NCI-H2171 treated with DMSO at 0.1 percent for 48 hours (cell line): ENCODE measurements around the gene PRR23C.
"Not testable (repeated sequence)": the region's sequence is repeated elsewhere in the genome, so short reads cannot be mapped to it uniquely, and the experiment has no call there.

ENCODE experiments used
- DNase-seq: peaks from one replicate; lab custom pipeline; 2025; lab: John Stamatoyannopoulos, UW

PRR23C gene

DNA sequence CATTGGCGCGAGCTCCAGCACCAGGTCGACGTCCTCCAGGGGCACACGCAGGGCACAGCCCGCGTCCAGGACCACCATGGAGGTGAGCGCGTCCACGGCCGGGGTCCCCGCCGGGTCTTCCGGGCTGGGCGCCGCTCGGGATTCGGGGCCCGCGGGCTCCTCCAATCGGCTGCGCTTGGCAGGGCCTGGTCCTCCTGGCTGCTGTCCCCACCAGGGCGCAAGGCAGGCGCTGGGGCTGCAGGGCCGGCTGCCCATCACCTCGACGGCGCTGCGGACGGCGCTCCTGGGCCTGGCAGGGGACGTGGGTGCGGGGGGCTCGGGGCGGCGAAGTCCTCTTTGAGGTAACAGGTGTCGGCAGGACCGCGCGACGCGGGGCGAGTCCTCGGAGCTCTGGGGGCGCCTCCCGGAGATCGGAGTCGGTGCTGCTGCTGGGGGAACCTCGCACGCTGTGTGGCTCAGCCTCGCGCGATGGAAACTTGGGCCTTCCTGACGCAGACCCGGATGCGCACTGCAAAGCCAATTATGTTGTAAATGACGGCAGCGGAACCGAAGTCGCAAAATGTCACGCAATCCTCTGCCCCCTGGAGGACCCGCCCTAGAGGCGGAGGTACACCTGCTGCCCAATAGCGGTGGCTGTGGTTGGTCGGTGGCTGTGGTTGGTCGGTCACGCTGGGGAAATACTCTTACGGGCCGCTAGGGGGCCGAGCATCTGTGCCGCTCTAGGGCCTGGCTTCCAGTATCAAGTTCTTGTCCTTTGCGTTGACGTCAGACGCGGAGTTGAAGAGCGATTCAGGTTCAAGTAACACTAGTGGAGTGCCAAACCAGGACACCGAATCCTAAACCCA lies at the start of gene PRR23C:
PRR23C (minus strand) TSS at position 527 of the 845 bp plus-strand sequence; CDS start at position 255, 272 bp downstream.
- DNase-seq = no peak

DNA sequence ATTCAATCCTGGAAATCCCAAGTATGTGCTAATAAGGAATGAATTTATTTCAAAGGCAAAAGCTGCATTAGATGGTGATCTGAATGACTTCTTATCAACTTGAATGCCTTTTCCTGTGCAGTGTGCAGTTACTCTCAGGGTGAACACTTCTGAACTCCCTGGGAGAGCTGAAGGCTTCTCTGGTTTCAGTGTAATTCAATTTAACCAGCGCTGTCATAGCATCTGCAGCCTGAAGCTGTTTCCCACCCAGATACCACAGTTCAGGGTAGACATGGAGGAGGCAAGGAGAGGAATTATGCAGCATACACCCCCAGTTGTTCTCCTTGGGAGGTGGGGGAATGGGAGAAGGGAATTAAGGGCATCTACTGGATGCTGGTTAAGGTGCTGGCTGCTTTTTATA lies 49.1 kb upstream of the PRR23C start:
- no peak for DNase-seq

DNA sequence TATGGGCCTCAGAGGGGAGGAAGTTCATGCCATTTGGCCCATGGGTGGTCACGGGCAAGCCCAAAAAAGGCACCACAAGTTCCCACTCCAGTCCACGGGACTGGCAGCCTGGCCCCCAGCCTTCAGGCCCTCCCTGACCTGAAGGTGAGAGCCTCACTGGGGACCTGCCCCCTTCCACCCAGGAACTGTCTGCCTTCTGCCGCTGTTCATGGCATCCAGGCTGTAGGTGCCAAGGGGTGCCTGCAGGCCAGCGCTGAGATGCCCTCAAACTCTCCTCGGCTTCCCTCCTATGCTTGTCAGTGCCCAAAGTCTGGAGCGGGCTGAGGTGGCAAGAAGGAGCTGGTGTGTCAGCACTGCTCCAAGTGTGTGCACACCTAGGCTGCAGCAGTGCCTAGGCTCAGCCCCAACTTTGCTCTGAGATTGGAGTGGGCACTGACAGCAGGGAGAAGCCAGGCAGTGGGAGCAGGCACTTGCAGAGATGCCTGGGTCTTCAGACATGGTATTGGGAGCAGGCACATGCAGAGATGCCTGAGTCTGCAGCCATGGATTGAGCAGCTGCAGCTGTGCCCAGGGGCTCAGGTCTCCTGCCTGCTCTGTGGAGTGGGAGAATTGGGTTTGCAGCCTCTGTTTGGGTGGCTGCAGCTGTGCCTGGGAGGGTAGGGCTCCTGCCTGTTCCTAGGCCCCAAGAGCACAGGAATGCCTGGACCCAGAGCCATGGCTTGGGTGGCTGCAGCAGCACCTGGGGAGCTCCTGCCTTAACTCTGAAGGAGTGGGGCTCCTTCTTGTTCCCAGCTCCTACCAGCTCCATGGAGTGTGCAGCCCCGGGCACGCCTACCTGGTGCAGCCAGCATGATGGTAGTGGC lies 44.0 kb upstream of the PRR23C start:
- no peak for DNase-seq

DNA sequence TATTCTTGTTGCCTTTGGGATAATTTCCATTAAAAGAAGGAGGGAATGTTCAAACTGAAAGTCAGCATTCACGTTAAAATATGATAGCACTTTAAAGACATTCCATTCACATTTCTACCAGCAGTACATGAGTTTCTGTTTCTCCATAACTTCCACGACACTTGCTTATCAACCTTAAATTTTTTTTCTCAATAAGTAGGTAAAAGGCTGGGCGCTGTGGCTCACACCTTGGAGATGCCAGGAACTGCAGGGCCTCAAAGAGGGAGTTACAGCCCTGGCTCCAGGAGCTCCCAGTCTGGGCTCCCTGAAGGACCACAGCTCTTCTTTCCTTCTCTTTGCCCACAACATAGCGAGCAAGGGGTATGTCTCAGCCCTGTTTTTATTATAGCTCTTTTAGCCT lies 42.9 kb upstream of the PRR23C start:
- DNase-seq = no peak

DNA sequence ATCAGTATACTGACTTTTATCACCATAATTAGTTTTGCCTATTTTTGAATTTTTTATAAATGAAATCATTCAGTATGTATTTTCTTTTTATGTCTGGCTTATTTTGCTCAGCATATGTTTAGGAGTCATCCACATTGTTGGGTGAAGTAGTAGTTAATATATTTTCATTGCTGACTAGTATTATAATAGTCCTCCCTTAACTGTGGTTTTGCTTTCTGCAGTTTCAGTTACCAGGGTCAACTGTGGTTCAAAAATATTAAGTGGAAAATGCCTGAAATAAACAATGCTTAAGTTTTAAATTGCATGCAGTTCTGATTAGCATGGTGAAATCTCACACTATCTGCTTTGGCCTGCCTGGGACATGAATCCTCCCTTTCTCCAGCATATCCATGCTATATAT lies 39.5 kb upstream of the PRR23C start:
- no peak for DNase-seq

DNA sequence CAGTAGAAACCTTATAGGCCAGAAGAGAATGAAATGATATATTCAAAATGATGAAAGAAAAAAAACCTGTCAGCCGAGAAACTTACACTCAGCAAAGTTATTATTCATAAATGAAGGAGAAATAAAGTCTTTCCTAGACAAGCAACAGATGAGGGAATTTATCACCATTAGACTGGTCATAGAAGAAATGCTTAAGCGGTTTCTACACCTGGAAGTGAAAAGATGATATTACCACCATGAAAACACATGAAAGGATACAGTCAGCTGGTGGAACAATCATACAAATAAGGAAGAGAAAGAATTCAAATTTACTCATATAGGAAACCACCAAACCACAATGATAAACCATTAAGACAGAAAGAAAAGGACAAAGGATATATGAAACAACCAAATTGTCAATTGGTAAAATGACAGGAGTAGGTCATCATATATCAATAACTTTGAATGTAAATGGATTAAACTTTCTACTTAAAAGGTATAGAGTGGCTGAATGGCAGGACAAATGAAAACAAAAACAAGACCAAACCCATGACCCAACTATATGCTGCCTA lies 29.9 kb upstream of the PRR23C start:
- DNase-seq = no peak

DNA sequence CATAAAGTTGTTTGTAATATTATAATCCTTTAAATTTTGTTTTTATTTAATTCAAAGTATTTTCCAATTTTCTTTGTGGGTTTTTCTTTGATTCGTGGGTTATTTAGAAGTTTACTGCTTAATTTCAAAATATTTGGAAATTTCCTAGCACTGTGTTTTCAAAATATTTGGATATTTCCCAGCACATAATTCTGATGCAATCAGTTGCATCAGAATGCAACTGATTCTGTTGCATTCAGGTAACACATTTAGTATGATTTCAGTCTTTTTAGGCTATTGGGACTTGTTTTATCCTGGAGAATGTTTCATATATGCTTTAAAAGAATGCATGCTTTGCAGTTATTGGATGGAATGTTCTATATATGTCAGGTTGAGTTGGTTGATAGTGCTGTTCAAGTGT lies 18.2 kb upstream of the PRR23C start:
- DNase-seq = no peak

DNA sequence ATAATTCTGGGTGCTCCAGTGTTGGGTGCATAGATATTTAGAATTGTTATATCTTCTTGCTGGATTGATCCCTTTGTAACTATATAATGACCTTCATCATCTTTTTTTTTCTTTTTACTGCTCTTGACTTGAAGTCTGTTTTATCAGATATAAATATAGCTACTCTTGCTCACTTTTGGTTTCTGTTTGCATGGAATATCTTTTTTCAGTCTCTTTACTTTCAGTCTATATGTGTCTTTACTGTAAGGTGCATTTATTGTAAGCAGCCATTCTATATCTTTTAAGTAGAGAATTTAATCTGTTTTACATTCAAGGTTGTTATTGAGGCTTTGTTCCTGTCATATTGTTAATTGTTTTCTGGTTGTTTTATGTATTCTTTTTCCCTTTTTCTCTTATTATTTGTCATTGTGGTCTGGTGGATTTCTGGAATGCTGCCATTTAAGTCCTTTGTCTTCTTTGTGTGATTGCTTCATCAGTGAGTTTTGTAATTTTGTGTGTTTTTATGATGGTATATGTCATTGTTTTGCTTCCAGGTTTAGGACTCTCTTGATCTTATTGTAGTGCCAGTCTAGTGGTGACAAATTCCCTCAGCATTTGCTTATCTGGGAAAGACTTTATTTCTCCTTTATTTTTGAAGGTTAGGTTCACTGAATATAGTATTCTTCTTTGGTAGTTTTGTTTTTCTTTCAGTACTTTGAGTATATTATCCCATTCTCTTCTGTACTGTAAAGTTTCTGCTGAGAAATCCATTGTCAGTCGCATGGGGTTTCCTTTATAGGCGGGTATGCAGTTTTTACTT lies 8.3 kb upstream of the PRR23C start:
- no peak for DNase-seq

DNA sequence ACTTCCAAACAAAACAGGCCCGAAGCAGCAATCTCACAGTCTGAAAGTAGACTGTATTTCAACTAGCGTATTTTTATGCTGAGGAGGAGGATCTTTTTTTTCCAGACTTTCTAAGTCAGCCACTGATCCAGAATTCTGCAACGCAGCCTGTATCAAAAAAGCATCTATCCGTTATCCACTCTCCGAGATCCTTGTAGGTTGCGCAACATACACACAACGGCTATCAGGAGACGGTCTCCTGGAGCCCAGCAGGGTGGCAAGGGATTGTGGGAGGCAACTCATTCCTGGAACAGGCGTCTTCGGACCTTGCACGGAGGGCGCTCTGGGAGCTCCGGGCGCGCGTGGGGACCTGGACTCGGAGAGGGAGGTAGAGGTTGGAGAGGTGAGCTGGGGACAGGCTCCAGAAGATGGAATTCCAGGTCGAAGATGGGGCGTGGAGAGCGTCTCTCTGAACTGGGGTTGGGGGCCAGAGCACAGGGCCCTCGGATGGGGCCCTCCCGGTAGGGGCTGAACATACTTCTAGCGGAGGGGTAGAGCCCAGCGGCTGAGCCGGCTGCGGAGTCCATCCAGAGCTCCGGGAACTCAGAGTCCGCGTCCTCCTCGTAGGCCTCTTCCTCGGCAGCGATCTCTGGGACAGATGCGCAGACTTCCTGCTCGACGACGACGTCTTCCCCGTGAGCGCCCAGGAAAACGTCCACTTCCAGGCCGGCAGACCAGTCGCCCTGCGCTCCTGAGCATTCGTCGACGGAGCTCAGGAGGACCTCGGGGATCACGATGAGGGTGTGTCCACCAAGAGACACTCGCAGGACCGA lies 932 bp downstream of the PRR23C start:
- no peak for DNase-seq

DNA sequence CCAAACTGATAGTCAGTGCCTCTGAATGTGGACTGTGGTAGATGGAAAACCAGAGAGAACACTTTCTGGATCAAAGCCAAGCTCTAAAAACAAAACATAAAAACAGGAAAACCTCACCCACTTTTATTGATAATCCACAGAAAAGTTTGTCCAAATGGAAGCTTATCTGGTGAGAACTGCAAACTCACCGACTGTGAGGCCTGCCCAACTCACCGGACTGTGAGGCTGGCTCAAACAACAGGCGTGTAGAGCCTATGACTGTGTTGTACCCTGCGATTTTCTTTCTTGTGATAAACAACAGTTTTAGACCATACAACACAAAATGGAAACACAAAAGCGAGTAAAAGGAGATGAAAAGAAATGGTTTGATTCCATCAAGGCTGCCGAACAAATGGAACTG lies 7.2 kb downstream of the PRR23C start:
- DNase-seq = no peak

DNA sequence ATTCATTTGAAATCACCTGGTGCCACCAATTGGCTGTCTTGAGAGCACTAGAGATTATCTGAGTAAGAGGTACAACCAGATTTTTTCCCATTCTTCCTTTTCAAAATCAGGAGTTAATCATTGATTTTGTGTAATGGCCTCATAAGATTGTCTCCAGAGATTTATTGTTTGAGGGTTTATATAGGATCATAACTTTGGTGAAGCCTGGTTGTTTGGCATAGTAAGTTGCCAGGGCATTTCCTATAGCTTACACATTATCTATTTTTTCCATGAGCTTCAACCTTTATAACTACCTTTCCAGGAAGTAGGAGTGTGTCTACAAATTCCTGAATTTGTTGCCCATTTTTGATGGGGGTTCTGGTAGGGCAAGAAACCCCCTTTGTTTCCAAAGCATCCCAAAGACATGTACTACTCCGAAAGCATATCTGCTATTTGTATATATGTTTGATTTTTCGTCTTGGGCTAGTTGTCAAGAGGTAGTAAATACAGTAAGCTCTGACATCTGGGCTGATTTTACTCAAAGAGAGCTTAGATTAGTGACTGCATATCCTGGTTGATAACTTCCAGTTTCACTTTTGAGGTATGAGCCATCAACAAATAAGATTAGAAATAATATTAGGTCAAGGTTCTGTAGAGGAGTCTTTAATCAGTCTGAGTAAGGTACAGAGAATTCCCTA lies 12.2 kb downstream of the PRR23C start:
- no peak for DNase-seq

DNA sequence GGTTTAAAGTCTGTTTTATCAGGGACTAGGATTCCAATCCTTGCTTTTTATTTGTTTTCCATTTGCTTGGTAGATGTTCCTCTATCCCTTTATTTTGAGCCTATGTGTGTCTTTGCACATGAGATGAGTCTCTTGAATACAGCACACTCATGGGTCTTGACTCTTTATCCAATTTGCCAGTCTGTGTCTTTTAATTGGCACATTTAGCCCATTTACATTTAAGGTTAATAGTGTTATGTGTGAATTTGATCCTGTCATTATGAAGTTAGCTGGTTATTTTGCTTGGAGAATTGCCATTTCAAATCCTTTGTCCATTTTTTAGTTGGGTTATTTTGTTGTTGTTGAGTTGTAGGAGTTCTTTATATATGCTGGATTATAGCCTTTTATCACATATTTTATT lies 14.1 kb downstream of the PRR23C start:
- not testable (repeated sequence) for DNase-seq

DNA sequence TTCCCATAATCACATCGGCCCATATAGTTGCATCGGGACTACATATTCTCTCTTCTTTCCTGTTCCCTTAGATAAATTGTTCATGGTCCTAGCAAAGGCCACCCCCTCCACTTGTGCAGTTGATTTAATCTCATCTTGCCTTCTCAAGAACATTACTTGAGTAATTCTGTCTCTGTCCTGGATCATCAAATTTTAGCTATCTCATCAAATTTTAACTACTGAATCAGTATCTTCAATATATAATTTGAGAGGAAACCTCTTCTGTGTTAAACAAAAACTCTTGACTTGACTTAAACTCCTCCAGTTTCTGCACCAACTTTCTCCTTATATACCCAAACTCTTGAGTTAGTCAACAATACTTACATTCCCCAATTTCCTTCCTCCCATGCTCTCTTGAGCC lies 19.7 kb downstream of the PRR23C start:
- DNase-seq = no peak

DNA sequence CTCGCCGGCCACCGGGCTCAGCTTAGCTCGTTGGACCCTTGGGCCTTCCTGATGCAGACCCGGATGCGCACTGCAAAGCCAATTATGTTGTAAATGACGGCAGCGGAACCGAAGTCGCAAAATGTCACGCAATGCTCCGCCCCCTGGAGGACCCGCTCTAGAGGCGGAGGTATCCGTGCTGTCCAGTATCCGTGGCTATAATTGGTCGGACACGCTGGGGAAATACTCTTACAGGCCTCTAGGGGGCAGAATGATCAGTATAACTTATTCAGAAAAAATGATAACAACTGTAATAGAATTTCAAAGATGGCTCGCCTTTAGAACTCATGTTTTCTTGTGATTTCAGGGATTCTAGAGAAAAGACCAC lies 23.8 kb downstream of the PRR23C start, which contains the start of gene PRR23B:
PRR23B (minus strand) TSS at position 59 of the 367 bp plus-strand sequence. CDS start 265 bp downstream, outside the sequence.
- DNase-seq = no peak

DNA sequence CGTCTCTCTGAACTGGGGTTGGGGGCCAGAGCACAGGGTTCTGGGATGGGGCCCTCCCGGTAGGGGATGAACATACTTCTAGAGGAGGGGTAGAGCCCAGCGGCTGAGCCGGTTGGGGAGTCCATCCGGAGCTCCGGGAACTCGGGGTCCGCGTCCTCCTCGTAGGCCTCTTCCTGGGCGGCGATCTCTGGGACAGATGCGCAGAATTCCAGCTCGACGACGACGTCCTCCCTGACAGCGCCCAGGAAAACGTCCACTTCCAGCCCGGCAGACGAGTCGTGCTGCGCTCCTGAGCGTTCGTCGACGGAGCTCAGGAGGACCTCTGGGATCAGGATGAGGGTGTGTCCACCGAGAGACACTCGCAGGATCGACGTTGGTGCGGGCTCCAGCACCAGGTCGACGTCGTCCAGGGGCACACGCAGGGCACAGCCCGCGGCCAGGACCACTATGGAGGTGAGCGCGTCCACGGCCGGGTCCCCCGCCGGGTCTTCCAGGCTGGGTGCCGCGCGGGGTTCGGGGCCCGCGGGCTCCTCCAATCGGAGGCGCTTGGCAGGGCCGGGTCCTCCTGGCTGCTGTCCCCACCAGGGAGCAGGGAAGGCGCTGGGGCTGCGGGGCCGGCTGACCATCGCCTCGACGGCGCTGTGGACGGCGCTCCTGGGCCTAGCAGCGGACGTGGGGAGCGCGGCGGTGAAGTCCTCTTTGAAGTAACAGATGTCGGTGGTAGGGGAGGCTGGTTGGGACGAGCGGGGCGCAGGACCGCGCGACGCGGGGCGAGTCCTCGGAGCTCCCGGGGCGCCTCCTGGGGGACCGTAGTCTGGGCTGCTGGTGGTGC lies 24.4 kb downstream of the PRR23C start:
- no peak for DNase-seq

DNA sequence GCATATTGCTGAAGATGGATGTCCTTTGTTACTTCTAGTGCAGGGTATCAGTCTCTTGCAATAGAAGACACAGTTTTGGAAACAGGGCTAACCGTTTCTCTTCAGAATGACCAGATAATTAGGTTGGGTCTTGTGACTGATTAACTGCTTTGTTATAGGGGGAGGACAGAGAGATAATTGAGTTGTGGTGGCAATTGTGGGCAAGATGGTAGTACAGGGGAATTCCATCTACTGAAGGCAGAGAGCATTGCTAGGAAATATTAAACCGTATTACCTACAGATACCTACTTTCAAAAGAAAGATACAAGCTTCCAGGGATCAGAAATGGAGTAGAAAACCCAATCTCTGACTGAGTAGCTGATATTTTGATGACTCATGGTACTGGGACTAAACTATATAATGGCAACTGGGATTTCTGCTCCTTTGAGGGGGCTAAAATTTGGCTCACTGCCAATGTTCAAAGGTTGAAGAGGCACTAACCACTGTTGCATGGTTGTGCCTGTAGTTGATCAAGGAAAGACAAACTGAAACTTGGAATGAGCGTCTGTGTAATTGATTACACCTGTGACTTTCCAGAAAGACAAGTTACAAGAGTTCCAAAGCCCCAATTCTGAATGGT lies 28.2 kb downstream of the PRR23C start:
- DNase-seq = no peak

DNA sequence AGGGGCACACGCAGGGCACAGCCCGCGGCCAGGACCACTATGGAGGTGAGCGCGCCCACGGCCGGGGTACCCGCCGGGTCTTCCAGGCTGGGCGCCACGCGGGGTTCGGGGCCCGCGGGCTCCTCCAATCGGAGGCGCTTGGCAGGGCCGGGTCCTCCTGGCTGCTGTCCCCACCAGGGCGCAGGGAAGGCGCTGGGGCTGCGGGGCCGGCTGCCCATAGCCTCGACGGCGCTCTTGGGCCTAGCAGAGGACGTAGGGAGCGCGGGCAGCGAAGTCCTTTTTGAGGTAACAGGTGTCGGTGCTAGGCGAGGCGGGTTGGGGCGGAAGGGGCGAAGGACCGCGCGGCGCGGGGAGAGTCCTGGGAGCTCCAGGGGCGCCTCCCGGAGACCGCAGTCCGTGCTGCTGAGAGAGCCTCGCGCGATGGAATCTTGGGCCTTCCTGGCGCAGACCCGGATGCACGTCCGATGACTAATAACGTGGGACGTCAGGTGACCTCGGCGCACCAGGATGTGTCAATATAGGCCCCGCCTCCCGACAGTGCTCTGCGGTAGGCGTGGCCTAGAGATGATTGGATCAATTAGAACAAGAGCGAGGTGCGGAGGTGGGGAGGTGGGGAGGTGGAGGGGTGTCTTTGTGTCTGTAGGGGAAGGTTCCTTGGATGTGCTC lies 38.5 kb downstream of the PRR23C start, which contains the start of gene PRR23A:
PRR23A (minus strand) TSS at position 218 of the 666 bp plus-strand sequence; CDS start at position 218, 0 bp downstream.
- no peak for DNase-seq

DNA sequence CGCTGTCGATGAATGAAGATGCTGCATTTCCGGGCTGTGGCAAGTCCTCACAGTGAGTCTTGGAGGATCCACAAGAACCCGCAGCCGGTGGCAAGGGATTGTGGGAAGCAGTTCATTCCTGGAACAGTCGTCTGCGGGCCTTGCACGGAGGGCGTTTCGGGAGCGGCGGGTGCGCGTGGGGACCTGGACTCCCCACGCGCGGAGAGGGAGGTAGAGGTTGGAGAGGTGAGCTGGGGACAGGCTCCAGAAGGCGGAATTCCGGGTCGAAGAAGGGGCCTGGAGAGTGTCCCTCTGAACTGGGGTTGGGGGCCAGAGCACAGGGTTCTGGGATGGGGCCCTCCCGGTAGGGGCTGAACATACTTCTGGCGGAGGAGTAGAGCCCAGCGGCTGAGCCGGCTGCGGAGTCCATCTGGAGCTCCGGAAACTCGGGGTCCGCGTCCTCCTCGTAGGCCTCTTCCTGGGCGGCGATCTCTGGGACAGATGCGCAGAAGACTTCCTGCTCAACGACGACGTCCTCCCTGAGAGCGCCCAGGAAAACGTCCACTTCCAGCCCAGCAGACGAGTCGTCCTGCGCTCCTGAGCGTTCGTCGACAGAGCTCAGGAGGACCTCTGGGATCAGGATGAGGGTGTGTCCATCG lies 39.2 kb downstream of the PRR23C start:
- no peak for DNase-seq
